ENCODE measurements around the gene RARRES2.

The RARRES2 gene

GRCh38 chr7:150373049-150373801 lies 31.8 kb upstream of the RARRES2 start:
- ATAC-seq (ENCODE audit: low read depth): no peak
- no peak overlapping the region for H3K27ac ChIP-seq (ENCODE audit: poor library complexity, severe bottlenecking)
- no peak for DNase-seq (ENCODE audit: low spot score)
- H3K9me3 ChIP-seq (ENCODE audit: severe bottlenecking): no peaks in the 10 kb centered on the region
- no peak overlapping the region for H3K4me3 ChIP-seq (ENCODE audit: severe bottlenecking)
- no peak for TF ChIP-seq CTCF (IDR thresholded peaks at IDR 0.05; ENCODE audit: poor library complexity, severe bottlenecking)
- no peaks in the 10 kb centered on the region for H3K27me3 ChIP-seq (ENCODE audit: insufficient read depth, poor library complexity, severe bottlenecking)
- H3K36me3 ChIP-seq (ENCODE audit: low read depth): peaks cover 16% of the 10 kb centered on the region
- no peaks in the 10 kb centered on the region for H3K4me1 ChIP-seq (ENCODE audit: insufficient read depth, poor library complexity, severe bottlenecking)

- no peak for TF ChIP-seq CTCF (IDR thresholded peaks at IDR 0.05; ENCODE audit: poor library complexity, severe bottlenecking)
- Histone ChIP-seq H3K4me3 (ENCODE audit: severe bottlenecking) (no peak overlapping the region), H3K9me3 (ENCODE audit: severe bottlenecking) (no peaks in the 10 kb centered on the region), H3K27me3 (ENCODE audit: insufficient read depth, poor library complexity, severe bottlenecking) (no peaks in the 10 kb centered on the region), H3K27ac (ENCODE audit: poor library complexity, severe bottlenecking) (no peak overlapping the region), H3K4me1 (ENCODE audit: insufficient read depth, poor library complexity, severe bottlenecking) (peaks cover 4% of the 10 kb centered on the region), H3K36me3 (ENCODE audit: low read depth) (peaks cover 16% of the 10 kb centered on the region)
- DNase-seq (ENCODE audit: low spot score): no peak
- no peak for ATAC-seq (ENCODE audit: low read depth)
Observed at GRCh38 chr7:150372271-150373048, 31.0 kb upstream of the RARRES2 start.

- DNase-seq (ENCODE audit: low spot score) (no peak), ATAC-seq (ENCODE audit: low read depth) (no peak)
- no peak overlapping the region for H3K4me3 ChIP-seq (ENCODE audit: severe bottlenecking)
- no peaks in the 10 kb centered on the region for H3K27me3 ChIP-seq (ENCODE audit: insufficient read depth, poor library complexity, severe bottlenecking)
- no peak for TF ChIP-seq CTCF (IDR thresholded peaks at IDR 0.05; ENCODE audit: poor library complexity, severe bottlenecking)
- no peak overlapping the region for H3K27ac ChIP-seq (ENCODE audit: poor library complexity, severe bottlenecking)
- peaks cover 4% of the 10 kb centered on the region for H3K4me1 ChIP-seq (ENCODE audit: insufficient read depth, poor library complexity, severe bottlenecking)
- H3K9me3 ChIP-seq (ENCODE audit: severe bottlenecking): no peaks in the 10 kb centered on the region
- H3K36me3 ChIP-seq (ENCODE audit: low read depth): peaks cover 16% of the 10 kb centered on the region
Observed at GRCh38 chr7:150371996-150372270, 30.5 kb upstream of the RARRES2 start.

GRCh38 chr7:150371131-150371995 lies 29.9 kb upstream of the RARRES2 start:
- H3K27ac ChIP-seq (ENCODE audit: poor library complexity, severe bottlenecking): no peak overlapping the region
- H3K4me1 ChIP-seq (ENCODE audit: insufficient read depth, poor library complexity, severe bottlenecking): peaks cover 4% of the 10 kb centered on the region
- peaks cover 16% of the 10 kb centered on the region for H3K36me3 ChIP-seq (ENCODE audit: low read depth)
- H3K4me3 ChIP-seq (ENCODE audit: severe bottlenecking): no peak overlapping the region
- ATAC-seq (ENCODE audit: low read depth): no peak
- DNase-seq (ENCODE audit: low spot score): no peak
- no peaks in the 10 kb centered on the region for H3K27me3 ChIP-seq (ENCODE audit: insufficient read depth, poor library complexity, severe bottlenecking)
- H3K9me3 ChIP-seq (ENCODE audit: severe bottlenecking): no peaks in the 10 kb centered on the region
- TF ChIP-seq CTCF (IDR thresholded peaks at IDR 0.05; ENCODE audit: poor library complexity, severe bottlenecking): no peak
